Mesenchymal stem cell (in vitro differentiated cells and primary cell): ENCODE data around the gene GRIP1.
"Not testable (repeated sequence)": the region's sequence is repeated elsewhere in the genome, so short reads cannot be mapped to it uniquely, and the experiment has no call there.

Experiments
- DNase-seq: peaks from one replicate; pipeline ENCODE4 v3.0.0-alpha.2; 2013
- H2AFZ ChIP-seq: one replicate; pipeline ENCODE4 v1.6.1; 2013; ENCODE audit warnings: low read depth, mild to moderate bottlenecking, control low read depth, inconsistent platforms, low read length, moderate library complexity
- H2AK5ac ChIP-seq: 2 replicates; pipeline ENCODE4 v1.6.1; 2013; ENCODE audit warnings: low read length, moderate library complexity, mild to moderate bottlenecking, inconsistent platforms; ENCODE audit not compliant: severe bottlenecking
- H2BK120ac ChIP-seq: one replicate; pipeline ENCODE4 v1.6.1; 2013; ENCODE audit warnings: low read depth, mild to moderate bottlenecking, inconsistent platforms, low read length, moderate library complexity
- H2BK12ac ChIP-seq, 2 experiments: one replicate each; pipeline ENCODE4 v1.6.1; 2013; ENCODE audit warnings: inconsistent platforms in 2 of 2, low read length in 2 of 2, mild to moderate bottlenecking in 2 of 2, moderate library complexity in 2 of 2, control low read depth in 1 of 2
- H2BK15ac ChIP-seq: one replicate; pipeline ENCODE4 v1.6.1; 2013; ENCODE audit warnings: mild to moderate bottlenecking, low read depth, inconsistent platforms; ENCODE audit not compliant: poor library complexity, severe bottlenecking
- H2BK5ac ChIP-seq: 2 replicates; pipeline ENCODE4 v1.6.1; 2013; ENCODE audit warnings: low read depth, mild to moderate bottlenecking, low read length, control low read depth, inconsistent platforms; ENCODE audit not compliant: poor library complexity, severe bottlenecking
- H3K14ac ChIP-seq, 2 experiments: one replicate each; pipeline ENCODE4 v1.6.1; 2013; ENCODE audit warnings: inconsistent platforms in 2 of 2, low read length in 2 of 2, control low read depth in 1 of 2, mild to moderate bottlenecking in 1 of 2, moderate library complexity in 1 of 2
- H3K18ac ChIP-seq, 2 experiments: one replicate each; pipeline ENCODE4 v1.6.1; 2013; ENCODE audit warnings: inconsistent platforms in 2 of 2, low read length in 2 of 2, control low read depth in 1 of 2, low read depth in 1 of 2, mild to moderate bottlenecking in 1 of 2
- H3K23ac ChIP-seq, 2 experiments: one replicate each; pipeline ENCODE4 v1.6.1; 2013; ENCODE audit warnings: inconsistent platforms in 2 of 2, low read length in 2 of 2, mild to moderate bottlenecking in 2 of 2, moderate library complexity in 2 of 2, control low read depth in 1 of 2
- H3K27ac ChIP-seq: 2 replicates; pipeline ENCODE4 v1.5.1; 2013; ENCODE audit warnings: mild to moderate bottlenecking, moderate library complexity, low read length, control low read depth, inconsistent platforms; ENCODE audit not compliant: poor library complexity, severe bottlenecking
- H3K27me3 ChIP-seq, 2 experiments: 2 replicates each; pipeline versions ENCODE4 v1.6.1 to v1.7.0; 2013; ENCODE audit warnings: low read length in 2 of 2, mild to moderate bottlenecking in 2 of 2, moderate library complexity in 2 of 2, control low read depth in 1 of 2, inconsistent platforms in 1 of 2; ENCODE audit not compliant: control insufficient read depth in 1 of 2, insufficient read depth in 1 of 2
- H3K36me3 ChIP-seq, 2 experiments: 2 replicates each; pipeline versions ENCODE4 v1.6.1 to v1.7.0; 2013; ENCODE audit warnings: low read length in 2 of 2, control low read depth in 1 of 2, inconsistent platforms in 1 of 2, low read depth in 1 of 2, mild to moderate bottlenecking in 1 of 2; ENCODE audit not compliant: insufficient read depth in 2 of 2, control insufficient read depth in 1 of 2
- H3K4ac ChIP-seq, 2 experiments: one replicate each; pipeline ENCODE4 v1.6.1; 2013; ENCODE audit warnings: inconsistent platforms in 2 of 2, low read length in 2 of 2, mild to moderate bottlenecking in 2 of 2, moderate library complexity in 2 of 2, control low read depth in 1 of 2, low read depth in 1 of 2
- H3K4me1 ChIP-seq: 2 replicates; pipeline ENCODE4 v1.6.1; 2013; ENCODE audit warnings: low read depth, low read length, control low read depth; ENCODE audit not compliant: control insufficient read depth, insufficient read depth
- H3K4me2 ChIP-seq: 2 replicates; pipeline ENCODE4 v1.6.1; 2013; ENCODE audit warnings: low read length, mild to moderate bottlenecking, inconsistent platforms; ENCODE audit not compliant: poor library complexity, severe bottlenecking
- H3K4me3 ChIP-seq, 2 experiments: 2 replicates each; pipeline versions ENCODE4 v1.5.1 to v1.7.0; 2013; ENCODE audit warnings: low read length in 2 of 2, mild to moderate bottlenecking in 2 of 2, control low read depth in 1 of 2, low read depth in 1 of 2; ENCODE audit not compliant: insufficient read depth in 1 of 2
- H3K79me1 ChIP-seq: replicated peaks from 2 replicates; pipeline ENCODE4 v1.6.1; 2013; ENCODE audit warnings: mild to moderate bottlenecking, control low read depth, low read length, inconsistent platforms; ENCODE audit not compliant: poor library complexity, severe bottlenecking
- H3K9ac ChIP-seq: 2 replicates; pipeline ENCODE4 v1.7.0; 2013; ENCODE audit warnings: mild to moderate bottlenecking, low read length, moderate library complexity
- H3K9me3 ChIP-seq: 2 replicates; pipeline ENCODE4 v1.7.0; 2013; ENCODE audit warnings: mild to moderate bottlenecking, low read length; ENCODE audit not compliant: control insufficient read depth
- H4K8ac ChIP-seq: one replicate; pipeline ENCODE4 v1.6.1; 2013; ENCODE audit warnings: inconsistent platforms, mild to moderate bottlenecking, low read length, moderate library complexity
- H4K91ac ChIP-seq: one replicate; pipeline ENCODE4 v1.6.1; 2013; ENCODE audit warnings: mild to moderate bottlenecking, low read length, inconsistent platforms
- WGBS: methylation state at CpG from one replicate; pipeline ENCODE4 v1.1.7; 2013; ENCODE audit warnings: mixed read lengths; 5-methylcytosine and 5-hydroxymethylcytosine counted together

Gene GRIP1

GRCh38 chr12:66498059-66498458 lies 180.8 kb downstream of the GRIP1 start:
- H3K4ac ChIP-seq, H2BK5ac ChIP-seq, H3K9me3 ChIP-seq, H4K91ac ChIP-seq, H3K9ac ChIP-seq, H2BK120ac ChIP-seq, H3K4me3 ChIP-seq, H3K14ac ChIP-seq, H3K79me1 ChIP-seq, H2BK15ac ChIP-seq, H3K4me1 ChIP-seq, H2BK12ac ChIP-seq, DNase-seq, H3K36me3 ChIP-seq, H3K18ac ChIP-seq, H3K23ac ChIP-seq, H2AK5ac ChIP-seq, H4K8ac ChIP-seq, H2AFZ ChIP-seq, H3K27ac ChIP-seq, H3K4me2 ChIP-seq: not testable (repeated sequence)
- 36% methylated on average over 5 of the region's 6 CpGs for WGBS
- peaks cover 0 to 13% of the 10 kb centered on the region in 2 experiments for H3K27me3 ChIP-seq

- no peak overlapping the region for H3K23ac ChIP-seq
- H3K79me1 ChIP-seq: no peaks in the 10 kb centered on the region
- H2BK120ac ChIP-seq: no peak overlapping the region
Observed at GRCh38 chr12:66497008-66497897, 181.6 kb downstream of the GRIP1 start.

GRCh38 chr12:66496595-66496994 lies 182.3 kb downstream of the GRIP1 start:
- H2BK12ac ChIP-seq: no peak overlapping the region
- H2BK5ac ChIP-seq: no peak overlapping the region
- no peaks in the 10 kb centered on the region for H3K4me1 ChIP-seq
- no peak overlapping the region for H2BK120ac ChIP-seq
- peaks cover 0 to 13% of the 10 kb centered on the region in 2 experiments for H3K27me3 ChIP-seq
- no peaks in the 10 kb centered on the region for H3K79me1 ChIP-seq
- no peak overlapping the region for H3K9ac ChIP-seq
- H4K8ac ChIP-seq: no peak overlapping the region
- no peaks in the 10 kb centered on the region for H3K9me3 ChIP-seq
- H2AK5ac ChIP-seq: no peak overlapping the region
- no peaks in the 10 kb centered on the region for H3K36me3 ChIP-seq
- H3K4ac ChIP-seq: no peak overlapping the region
- no peak overlapping the region for H3K27ac ChIP-seq
- WGBS: 2% methylated on average over 1 of the region's 1 CpG
- no peak overlapping the region for H3K18ac ChIP-seq
- no peak overlapping the region for H3K4me3 ChIP-seq
- H3K4me2 ChIP-seq: no peak overlapping the region
- H3K23ac ChIP-seq: no peak overlapping the region
- no peak for DNase-seq
- no peak overlapping the region for H2AFZ ChIP-seq
- H2BK15ac ChIP-seq: no peak overlapping the region
- H4K91ac ChIP-seq: no peak overlapping the region
- H3K14ac ChIP-seq: no peak overlapping the region

More at GRCh38 chr12:66497008-66497897, 181.6 kb downstream of the GRIP1 start:
- Histone ChIP-seq H2AK5ac (no peak overlapping the region), H3K27ac (no peak overlapping the region), H3K18ac (no peak overlapping the region), H3K4ac (no peak overlapping the region), H3K14ac (no peak overlapping the region), H4K91ac (no peak overlapping the region), H2AFZ (no peak overlapping the region), H2BK15ac (no peak overlapping the region), H3K4me1 (no peaks in the 10 kb centered on the region), H3K9ac (no peak overlapping the region), H3K36me3 (no peaks in the 10 kb centered on the region), H3K9me3 (no peaks in the 10 kb centered on the region), H3K27me3 (peaks cover 0 to 13% of the 10 kb centered on the region in 2 experiments), H2BK5ac (no peak overlapping the region), H3K4me3 (no peak overlapping the region), H3K4me2 (no peak overlapping the region), H4K8ac (no peak overlapping the region), H2BK12ac (no peak overlapping the region)
- no peak for DNase-seq
- WGBS: 36% methylated on average over 4 of the region's 8 CpGs

GRCh38 chr12:66495709-66496108 lies 183.2 kb downstream of the GRIP1 start:
- no peak overlapping the region for H3K4me2 ChIP-seq
- H2AK5ac ChIP-seq: no peak overlapping the region
- H3K9ac ChIP-seq: no peak overlapping the region
- no peak overlapping the region for H3K23ac ChIP-seq
- no peaks in the 10 kb centered on the region for H3K79me1 ChIP-seq
- H4K8ac ChIP-seq: no peak overlapping the region
- WGBS: 93% methylated on average over 14 of the region's 14 CpGs
- H3K14ac ChIP-seq: no peak overlapping the region
- H3K36me3 ChIP-seq: no peaks in the 10 kb centered on the region
- peaks cover 0 to 13% of the 10 kb centered on the region in 2 experiments for H3K27me3 ChIP-seq
- H3K9me3 ChIP-seq: no peaks in the 10 kb centered on the region
- no peak overlapping the region for H3K4ac ChIP-seq
- H3K4me3 ChIP-seq: no peak overlapping the region
- H3K4me1 ChIP-seq: no peaks in the 10 kb centered on the region
- no peak overlapping the region for H3K18ac ChIP-seq
- no peak for DNase-seq
- no peak overlapping the region for H2BK12ac ChIP-seq
- no peak overlapping the region for H2BK5ac ChIP-seq
- no peak overlapping the region for H2BK15ac ChIP-seq
- no peak overlapping the region for H2BK120ac ChIP-seq
- no peak overlapping the region for H3K27ac ChIP-seq
- no peak overlapping the region for H2AFZ ChIP-seq
- no peak overlapping the region for H4K91ac ChIP-seq
